Measurements from ENCODE around the gene PFN3. TPM values are rescaled to one million over a fixed set of nuclear protein-coding genes. Genes with fewer than 3 reads are reported as not detected.
A peak's percentile ranks its signal among the peaks of the same experiment; 100 is the strongest.
"Not testable (repeated sequence)": the region's sequence is repeated elsewhere in the genome, so short reads cannot be mapped to it uniquely, and the experiment has no call there.

PFN3 gene
- total RNA-seq, 1 donor from 2014 or later, result not detected

DNA sequence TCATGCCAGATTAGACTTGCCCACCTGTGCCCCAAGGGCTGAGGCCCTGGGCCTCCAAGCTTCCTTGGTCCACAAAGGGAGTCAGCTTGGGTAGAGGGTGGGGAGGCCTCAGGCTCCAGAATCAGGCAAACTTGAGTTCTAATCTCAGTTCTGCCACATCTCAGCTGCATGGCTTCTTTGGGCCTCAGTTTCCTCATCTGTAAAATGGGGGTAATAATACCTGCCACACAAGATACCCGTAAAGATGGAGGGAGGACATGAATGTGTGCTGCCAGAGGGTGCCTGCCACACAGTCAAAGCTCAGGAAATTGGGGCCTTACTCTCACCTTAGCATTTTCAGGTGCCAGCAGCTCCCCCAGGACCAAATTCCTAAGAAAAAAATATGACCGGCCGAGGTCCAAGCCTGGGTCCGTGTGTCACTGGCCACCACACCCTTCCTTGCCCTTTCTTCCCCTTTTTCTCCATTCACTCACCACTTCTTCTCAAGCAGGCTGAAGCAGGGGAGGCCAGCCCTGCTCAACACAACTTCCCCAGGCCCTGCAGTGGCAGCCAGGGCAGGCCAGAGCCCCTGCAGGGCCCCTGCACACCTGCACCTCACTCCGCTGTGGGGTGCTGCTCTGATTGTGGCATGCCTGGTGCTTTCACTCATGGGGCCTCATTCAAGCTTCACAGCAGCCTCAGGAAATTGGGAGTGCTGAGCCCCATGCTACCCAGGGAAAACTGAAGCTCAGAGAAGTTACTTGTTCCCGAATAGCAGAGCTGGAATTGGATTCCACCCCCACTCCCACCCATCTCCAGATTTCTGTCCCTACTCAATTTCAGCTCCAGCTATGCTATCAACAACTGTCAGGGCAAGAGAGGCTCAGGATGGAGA lies 38.8 kb downstream of the PFN3 start:
- no peak for DNase-seq (ENCODE audit: low spot score, unreplicated experiment)
- Mint-ChIP-seq H3K9me3 (ENCODE audit: low read depth) (no peaks in the 10 kb centered on the region), H3K27me3 (peaks cover 24% of the 10 kb centered on the region), H3K4me1 (ENCODE audit: low read depth) (peaks cover 12% of the 10 kb centered on the region), H3K4me3 (ENCODE audit: low read depth) (peak overlapping the region; percentile 57), H3K27ac (peak overlapping the region; percentile 83), H3K36me3 (ENCODE audit: insufficient read depth) (no peaks in the 10 kb centered on the region)
- TF ChIP-seq, protein P1, sequence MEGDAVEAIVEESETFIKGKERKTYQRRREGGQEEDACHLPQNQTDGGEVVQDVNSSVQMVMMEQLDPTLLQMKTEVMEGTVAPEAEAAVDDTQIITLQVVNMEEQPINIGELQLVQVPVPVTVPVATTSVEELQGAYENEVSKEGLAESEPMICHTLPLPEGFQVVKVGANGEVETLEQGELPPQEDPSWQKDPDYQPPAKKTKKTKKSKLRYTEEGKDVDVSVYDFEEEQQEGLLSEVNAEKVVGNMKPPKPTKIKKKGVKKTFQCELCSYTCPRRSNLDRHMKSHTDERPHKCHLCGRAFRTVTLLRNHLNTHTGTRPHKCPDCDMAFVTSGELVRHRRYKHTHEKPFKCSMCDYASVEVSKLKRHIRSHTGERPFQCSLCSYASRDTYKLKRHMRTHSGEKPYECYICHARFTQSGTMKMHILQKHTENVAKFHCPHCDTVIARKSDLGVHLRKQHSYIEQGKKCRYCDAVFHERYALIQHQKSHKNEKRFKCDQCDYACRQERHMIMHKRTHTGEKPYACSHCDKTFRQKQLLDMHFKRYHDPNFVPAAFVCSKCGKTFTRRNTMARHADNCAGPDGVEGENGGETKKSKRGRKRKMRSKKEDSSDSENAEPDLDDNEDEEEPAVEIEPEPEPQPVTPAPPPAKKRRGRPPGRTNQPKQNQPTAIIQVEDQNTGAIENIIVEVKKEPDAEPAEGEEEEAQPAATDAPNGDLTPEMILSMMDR (IDR thresholded peaks at IDR 0.05; ENCODE audit: unreplicated experiment), result no peak

DNA sequence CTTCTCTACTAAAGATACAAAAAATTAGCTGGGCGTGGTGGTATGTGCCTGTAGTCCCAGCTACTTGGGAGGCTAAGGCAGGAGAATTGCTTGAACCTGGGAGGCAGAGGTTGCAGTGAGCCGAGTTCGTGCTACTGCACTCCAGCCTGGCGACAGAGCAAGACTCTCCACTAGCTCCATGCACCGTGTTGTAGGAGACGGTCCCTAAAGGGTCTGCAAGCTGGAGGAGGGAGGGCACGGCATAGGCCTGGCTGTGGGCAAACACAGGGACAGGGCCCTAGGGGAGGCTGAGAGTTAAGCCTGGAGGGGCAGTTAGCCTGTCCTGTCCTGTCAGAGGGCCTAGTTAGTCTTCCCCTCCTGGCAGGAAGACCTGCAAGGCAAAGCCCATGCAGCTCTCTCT lies 39.7 kb downstream of the PFN3 start:
- not testable (repeated sequence) for DNase-seq (ENCODE audit: low spot score, unreplicated experiment); H3K9me3 Mint-ChIP-seq (ENCODE audit: low read depth); H3K4me3 Mint-ChIP-seq (ENCODE audit: low read depth); H3K36me3 Mint-ChIP-seq (ENCODE audit: insufficient read depth); H3K27ac Mint-ChIP-seq; H3K4me1 Mint-ChIP-seq (ENCODE audit: low read depth)
- peaks cover 26% of the 10 kb centered on the region for H3K27me3 Mint-ChIP-seq

DNA sequence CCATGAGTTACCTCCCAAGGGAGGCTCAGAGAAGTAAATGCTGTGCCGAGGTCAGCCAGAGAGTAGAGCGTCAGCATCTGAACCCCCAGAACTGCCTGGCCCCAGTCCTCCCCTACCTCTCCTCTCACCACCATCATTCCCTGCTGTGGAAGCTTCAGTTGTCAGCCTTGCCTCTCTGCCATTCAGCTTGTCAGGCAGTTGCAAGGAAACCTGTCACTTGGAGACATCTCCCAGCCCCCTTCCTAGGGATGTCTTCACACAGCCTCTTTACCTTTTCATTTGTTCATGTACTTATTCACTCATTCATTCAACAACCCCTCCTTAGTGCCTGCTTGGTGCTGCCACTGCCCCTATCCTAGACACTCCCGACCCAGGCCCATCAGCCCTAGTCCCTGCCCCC lies 40.6 kb downstream of the PFN3 start:
- peaks cover 6% of the 10 kb centered on the region for H3K4me1 Mint-ChIP-seq (ENCODE audit: low read depth)

DNA sequence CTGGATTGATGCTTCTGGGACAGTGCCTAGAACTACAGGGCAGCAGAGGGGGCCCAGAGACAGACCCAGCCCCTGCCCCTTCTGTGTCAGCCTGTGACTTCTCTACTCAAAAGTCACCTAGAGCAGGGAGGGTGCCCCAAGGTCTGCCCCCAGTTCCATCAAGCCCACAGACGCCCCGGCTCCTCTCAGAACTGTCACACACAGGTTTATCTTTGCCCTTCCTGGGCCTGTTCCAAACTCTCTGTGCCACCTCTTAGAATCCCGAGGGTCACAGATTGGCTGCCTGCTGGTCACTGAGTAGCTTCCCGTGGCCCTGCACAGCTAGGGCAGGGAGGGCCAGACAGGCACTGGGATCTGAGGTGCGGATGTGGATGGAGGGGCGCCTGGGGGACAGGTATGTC lies 41.0 kb downstream of the PFN3 start:
- Mint-ChIP-seq H3K27me3 (peaks cover 32% of the 10 kb centered on the region), H3K4me3 (ENCODE audit: low read depth) (no peak overlapping the region), H3K27ac (no peak overlapping the region), H3K4me1 (ENCODE audit: low read depth) (peaks cover 6% of the 10 kb centered on the region), H3K36me3 (ENCODE audit: insufficient read depth) (no peaks in the 10 kb centered on the region), H3K9me3 (ENCODE audit: low read depth) (no peaks in the 10 kb centered on the region)
- DNase-seq (ENCODE audit: low spot score, unreplicated experiment), result no peak
- TF ChIP-seq, protein P1 (IDR thresholded peaks at IDR 0.05; ENCODE audit: unreplicated experiment), result no peak

More for the DNA sequence above, 40.6 kb downstream of the PFN3 start:
- H3K27me3 Mint-ChIP-seq, result peaks cover 28% of the 10 kb centered on the region
- H3K9me3 Mint-ChIP-seq (ENCODE audit: low read depth), result no peaks in the 10 kb centered on the region
- TF ChIP-seq, protein P1 (IDR thresholded peaks at IDR 0.05; ENCODE audit: unreplicated experiment), result no peak
- H3K4me3 Mint-ChIP-seq (ENCODE audit: low read depth), result no peak overlapping the region
- H3K27ac Mint-ChIP-seq, result no peak overlapping the region
- no peak for DNase-seq (ENCODE audit: low spot score, unreplicated experiment)
- no peaks in the 10 kb centered on the region for H3K36me3 Mint-ChIP-seq (ENCODE audit: insufficient read depth)

DNA sequence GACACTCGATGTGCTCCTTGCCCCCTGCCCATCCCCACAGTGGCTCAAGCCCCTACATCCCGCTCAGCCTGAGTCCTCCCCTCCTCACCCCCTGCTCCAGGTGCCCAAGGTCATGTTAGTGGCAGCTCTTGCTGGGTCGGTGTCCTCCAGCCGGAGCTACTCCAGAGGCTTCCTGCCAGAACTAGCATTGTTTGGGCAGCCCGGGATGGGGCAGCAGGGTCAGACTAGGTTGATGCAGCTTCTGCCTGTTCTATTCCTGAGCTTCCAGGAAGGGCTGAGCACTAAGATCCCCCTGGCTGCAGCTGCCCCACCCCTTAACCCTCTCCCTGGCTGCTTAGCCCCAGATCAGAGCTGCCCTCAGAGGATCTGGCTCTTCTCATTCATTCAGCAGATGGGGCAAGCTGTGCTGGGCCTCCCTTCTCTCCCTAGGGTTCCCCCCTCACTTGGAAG lies 42.1 kb downstream of the PFN3 start:
- TF ChIP-seq, protein P1 (IDR thresholded peaks at IDR 0.05; ENCODE audit: unreplicated experiment), result no peak
- Mint-ChIP-seq H3K9me3 (ENCODE audit: low read depth) (no peaks in the 10 kb centered on the region), H3K36me3 (ENCODE audit: insufficient read depth) (no peaks in the 10 kb centered on the region), H3K4me1 (ENCODE audit: low read depth) (peaks cover 6% of the 10 kb centered on the region), H3K27me3 (peaks cover 36% of the 10 kb centered on the region), H3K27ac (no peak overlapping the region), H3K4me3 (ENCODE audit: low read depth) (no peak overlapping the region)
- DNase-seq (ENCODE audit: low spot score, unreplicated experiment), result no peak

Measured in progenitor cell of endocrine pancreas (in vitro differentiated cells).